Activated T-cell treated with anti-CD3 and anti-CD28 coated beads for 4 hours (primary cell): Measurements from ENCODE around the gene TCOF1.

Experiments
- DNase-seq: peaks from one replicate; pipeline ENCODE4 v3.0.0-alpha.2; 2020

Gene TCOF1

GRCh38 chr5:150431048-150431447, 73.6 kb downstream of the TCOF1 start:
- no peak for DNase-seq

- DNase-seq: no peak
Measured at GRCh38 chr5:150431574-150431973, 74.1 kb downstream of the TCOF1 start.

- DNase-seq: no peak
Measured at GRCh38 chr5:150434464-150434863, 77.0 kb downstream of the TCOF1 start.

GRCh38 chr5:150436141-150436680, 78.7 kb downstream of the TCOF1 start:
- peak; percentile 91 for DNase-seq

- no peak for DNase-seq
Measured at GRCh38 chr5:150438873-150439546, 81.5 kb downstream of the TCOF1 start.

GRCh38 chr5:150440948-150441812, 83.7 kb downstream of the TCOF1 start:
- no peak for DNase-seq

GRCh38 chr5:150441813-150442698, 84.6 kb downstream of the TCOF1 start:
- DNase-seq: no peak

GRCh38 chr5:150442699-150443080, 85.2 kb downstream of the TCOF1 start:
- no peak for DNase-seq

- DNase-seq: no peak
Measured at GRCh38 chr5:150443242-150444075, 86.0 kb downstream of the TCOF1 start.

GRCh38 chr5:150444770-150445169, 87.3 kb downstream of the TCOF1 start:
- no peak for DNase-seq

- no peak for DNase-seq
Measured at GRCh38 chr5:150446088-150446487, 88.6 kb downstream of the TCOF1 start.

GRCh38 chr5:150446583-150446982, 89.1 kb downstream of the TCOF1 start:
- DNase-seq: no peak

GRCh38 chr5:150447188-150447587, 89.7 kb downstream of the TCOF1 start:
- DNase-seq: no peak

GRCh38 chr5:150448334-150448733, 90.8 kb downstream of the TCOF1 start:
- DNase-seq: no peak

GRCh38 chr5:150448952-150449516, 91.5 kb downstream of the TCOF1 start:
- no peak for DNase-seq
